Astrocyte (in vitro differentiated cells and primary cell): ENCODE measurements around the gene HOXD1.
A peak's percentile ranks its signal among the peaks of the same experiment; 100 is the strongest.

Experiments
- EZH2 ChIP-seq: IDR thresholded peaks from 2 replicates; pipeline ENCODE4 v1.6.1; 2012; ENCODE audit warnings: mild to moderate bottlenecking, low read length, inconsistent platforms; ENCODE audit not compliant: insufficient read depth
- TF ChIP-seq, protein P1 (sequence below): IDR thresholded peaks from 2 replicates; pipeline ENCODE4 v1.5.1; 2011; ENCODE audit warnings: low read depth, mild to moderate bottlenecking, inconsistent platforms, low read length, moderate library complexity; ENCODE audit not compliant: insufficient read depth

DNA sequence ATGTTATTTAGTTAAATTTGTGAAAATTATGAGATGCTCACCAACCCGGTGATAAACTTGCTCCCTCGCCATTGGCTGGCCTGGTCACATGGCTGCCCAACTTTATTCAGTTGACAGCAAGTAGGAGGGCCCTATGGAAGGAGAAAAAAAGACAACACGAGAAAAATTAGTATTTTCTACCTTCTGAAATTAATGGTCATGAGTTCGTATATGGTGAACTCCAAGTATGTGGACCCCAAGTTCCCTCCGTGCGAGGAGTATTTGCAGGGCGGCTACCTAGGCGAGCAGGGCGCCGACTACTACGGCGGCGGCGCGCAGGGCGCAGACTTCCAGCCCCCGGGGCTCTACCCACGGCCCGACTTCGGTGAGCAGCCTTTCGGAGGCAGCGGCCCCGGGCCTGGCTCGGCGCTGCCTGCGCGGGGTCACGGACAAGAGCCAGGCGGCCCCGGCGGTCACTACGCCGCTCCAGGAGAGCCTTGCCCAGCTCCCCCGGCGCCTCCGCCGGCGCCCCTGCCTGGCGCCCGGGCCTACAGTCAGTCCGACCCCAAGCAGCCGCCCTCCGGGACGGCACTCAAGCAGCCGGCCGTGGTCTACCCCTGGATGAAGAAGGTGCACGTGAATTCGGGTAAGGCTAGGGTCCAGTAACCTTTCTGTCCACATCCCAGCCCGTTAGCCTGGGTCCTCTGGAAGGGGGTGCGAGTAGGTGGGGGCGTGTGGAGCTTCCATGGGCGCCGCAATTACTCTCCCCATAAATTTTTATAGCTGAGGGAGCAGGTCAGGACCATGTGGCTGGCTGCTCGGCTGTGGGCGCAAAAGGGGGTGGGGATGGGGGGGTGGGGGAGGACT lies 36.8 kb upstream of the HOXD1 start, which contains the start of gene HOXD4:
- TF ChIP-seq EZH2 = peak; percentile 65
- TF ChIP-seq, protein P1, sequence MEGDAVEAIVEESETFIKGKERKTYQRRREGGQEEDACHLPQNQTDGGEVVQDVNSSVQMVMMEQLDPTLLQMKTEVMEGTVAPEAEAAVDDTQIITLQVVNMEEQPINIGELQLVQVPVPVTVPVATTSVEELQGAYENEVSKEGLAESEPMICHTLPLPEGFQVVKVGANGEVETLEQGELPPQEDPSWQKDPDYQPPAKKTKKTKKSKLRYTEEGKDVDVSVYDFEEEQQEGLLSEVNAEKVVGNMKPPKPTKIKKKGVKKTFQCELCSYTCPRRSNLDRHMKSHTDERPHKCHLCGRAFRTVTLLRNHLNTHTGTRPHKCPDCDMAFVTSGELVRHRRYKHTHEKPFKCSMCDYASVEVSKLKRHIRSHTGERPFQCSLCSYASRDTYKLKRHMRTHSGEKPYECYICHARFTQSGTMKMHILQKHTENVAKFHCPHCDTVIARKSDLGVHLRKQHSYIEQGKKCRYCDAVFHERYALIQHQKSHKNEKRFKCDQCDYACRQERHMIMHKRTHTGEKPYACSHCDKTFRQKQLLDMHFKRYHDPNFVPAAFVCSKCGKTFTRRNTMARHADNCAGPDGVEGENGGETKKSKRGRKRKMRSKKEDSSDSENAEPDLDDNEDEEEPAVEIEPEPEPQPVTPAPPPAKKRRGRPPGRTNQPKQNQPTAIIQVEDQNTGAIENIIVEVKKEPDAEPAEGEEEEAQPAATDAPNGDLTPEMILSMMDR = no peak
